Islet precursor cell (in vitro differentiated cells): ENCODE measurements around the gene NHSL2.
"Not testable (repeated sequence)": the region's sequence is repeated elsewhere in the genome, so short reads cannot be mapped to it uniquely, and the experiment has no call there.

Experiments used
- DNase-seq: peaks from one replicate; pipeline ENCODE4 v3.0.0-alpha.2; 2018

The NHSL2 gene

GRCh38 chrX:71927040-71927439 is 16.4 kb downstream of the NHSL2 start:
- no peak for DNase-seq

- DNase-seq, result no peak
Measured at GRCh38 chrX:71928856-71929255, 18.2 kb downstream of the NHSL2 start.

GRCh38 chrX:71930298-71930697 is 19.7 kb downstream of the NHSL2 start:
- DNase-seq, result no peak

GRCh38 chrX:71935476-71935875 is 24.8 kb downstream of the NHSL2 start:
- DNase-seq, result peak; percentile 66

GRCh38 chrX:71936632-71937031 is 26.0 kb downstream of the NHSL2 start:
- DNase-seq, result no peak

- no peak for DNase-seq
Measured at GRCh38 chrX:71938371-71938770, 27.7 kb downstream of the NHSL2 start.

GRCh38 chrX:71941145-71941544 is 30.5 kb downstream of the NHSL2 start:
- DNase-seq, result peak; percentile 57

- DNase-seq, result peak; percentile 90
Measured at GRCh38 chrX:71941776-71942175, 31.1 kb downstream of the NHSL2 start.

- no peak for DNase-seq
Measured at GRCh38 chrX:71944369-71944768, 33.7 kb downstream of the NHSL2 start.

GRCh38 chrX:71945237-71945805 is 34.7 kb downstream of the NHSL2 start:
- DNase-seq, result no peak

GRCh38 chrX:71949363-71949762 is 38.7 kb downstream of the NHSL2 start:
- DNase-seq, result no peak

GRCh38 chrX:71949844-71950445 is 39.3 kb downstream of the NHSL2 start:
- DNase-seq, result no peak

GRCh38 chrX:71953391-71953790 is 42.7 kb downstream of the NHSL2 start:
- DNase-seq, result no peak

GRCh38 chrX:71953946-71954345 is 43.3 kb downstream of the NHSL2 start:
- no peak for DNase-seq

GRCh38 chrX:71954458-71954857 is 43.8 kb downstream of the NHSL2 start:
- no peak for DNase-seq

GRCh38 chrX:71955530-71956120 is 45.0 kb downstream of the NHSL2 start:
- no peak for DNase-seq

GRCh38 chrX:71958281-71958675 is 47.6 kb downstream of the NHSL2 start:
- DNase-seq, result no peak

- not testable (repeated sequence) for DNase-seq
Measured at GRCh38 chrX:71964184-71964583, 53.5 kb downstream of the NHSL2 start.

GRCh38 chrX:71974916-71975315 is 64.3 kb downstream of the NHSL2 start:
- no peak for DNase-seq

- DNase-seq, result no peak
Measured at GRCh38 chrX:71976753-71977152, 66.1 kb downstream of the NHSL2 start.

- DNase-seq, result no peak
Measured at GRCh38 chrX:71978164-71978563, 67.5 kb downstream of the NHSL2 start.

GRCh38 chrX:71989768-71990426 is 79.3 kb downstream of the NHSL2 start:
- no peak for DNase-seq

- no peak for DNase-seq
Measured at GRCh38 chrX:71990518-71990917, 79.9 kb downstream of the NHSL2 start.

- DNase-seq, result no peak
Measured at GRCh38 chrX:71991164-71991563, 80.5 kb downstream of the NHSL2 start.
